Measurements from ENCODE around the gene PLPP1. TPM values are rescaled to one million over a fixed set of nuclear protein-coding genes. Genes with fewer than 3 reads are reported as not detected.

The PLPP1 gene
- total and polyA plus RNA-seq, 2 of the 8 experiments (the other 6 are each of a cell fraction or from before 2014, with no cell fraction given), result 43.7 to 91.3 TPM

- no peak for TF ChIP-seq SAP30 (IDR thresholded peaks at IDR 0.05; ENCODE audit: insufficient read depth, insufficient replicate concordance, low read length)
- TF ChIP-seq GTF2F1 (IDR thresholded peaks at IDR 0.05; ENCODE audit: borderline replicate concordance, low read depth, low read length), result no peak
Observed at GRCh38 chr5:55534436-55535198, at the start of gene PLPP1 (continued).

Measured in H1 (cell line).